Stimulated activated CD8-positive, alpha-beta memory T cell treated with anti-CD3 and anti-CD28 coated beads, Interleukin-15, amount 100 ng/mL, for 48 hours (primary cell): ENCODE results near the gene GPR158.

Experiments used
- DNase-seq, 2 donors: peaks; one replicate each; pipeline ENCODE4 v3.0.0-alpha.2; 2020; ENCODE audit warnings: low read depth in 2 of 2

The GPR158 gene

GRCh38 chr10:25504306-25504705 lies 329.5 kb downstream of the GPR158 start:
- DNase-seq, result no peak

- no peak for DNase-seq
Observed at GRCh38 chr10:25504838-25505237, 330.0 kb downstream of the GPR158 start.

GRCh38 chr10:25505466-25505865 lies 330.7 kb downstream of the GPR158 start:
- DNase-seq, result no peak

GRCh38 chr10:25506821-25507335 lies 332.1 kb downstream of the GPR158 start:
- no peak for DNase-seq

- DNase-seq, result no peak
Observed at GRCh38 chr10:25508112-25508815, 333.5 kb downstream of the GPR158 start.

GRCh38 chr10:25509151-25509550 lies 334.4 kb downstream of the GPR158 start:
- no peak for DNase-seq

- no peak for DNase-seq
Observed at GRCh38 chr10:25522294-25522693, 347.5 kb downstream of the GPR158 start.

GRCh38 chr10:25522946-25523608 lies 348.3 kb downstream of the GPR158 start:
- no peak for DNase-seq

GRCh38 chr10:25530306-25530705 lies 355.5 kb downstream of the GPR158 start:
- no peak for DNase-seq

GRCh38 chr10:25531457-25532061 lies 356.8 kb downstream of the GPR158 start:
- no peak for DNase-seq

GRCh38 chr10:25532213-25532612 lies 357.4 kb downstream of the GPR158 start:
- no peak for DNase-seq

- no peak for DNase-seq
Observed at GRCh38 chr10:25536027-25536426, 361.2 kb downstream of the GPR158 start.

- no peak for DNase-seq
Observed at GRCh38 chr10:25547382-25547781, 372.6 kb downstream of the GPR158 start.

GRCh38 chr10:25552283-25552919 lies 377.6 kb downstream of the GPR158 start:
- DNase-seq, result no peak

- DNase-seq, result no peak
Observed at GRCh38 chr10:25555865-25556264, 381.1 kb downstream of the GPR158 start.

GRCh38 chr10:25556457-25556856 lies 381.7 kb downstream of the GPR158 start:
- DNase-seq, result no peak

GRCh38 chr10:25557136-25557535 lies 382.3 kb downstream of the GPR158 start:
- DNase-seq, result no peak

GRCh38 chr10:25561758-25562157 lies 387.0 kb downstream of the GPR158 start:
- no peak for DNase-seq

- DNase-seq, result no peak
Observed at GRCh38 chr10:25562547-25562946, 387.7 kb downstream of the GPR158 start.

- no peak for DNase-seq
Observed at GRCh38 chr10:25564351-25564750, 389.6 kb downstream of the GPR158 start.

GRCh38 chr10:25565570-25565969 lies 390.8 kb downstream of the GPR158 start:
- DNase-seq, result no peak

- DNase-seq, result no peak
Observed at GRCh38 chr10:25573316-25573715, 398.5 kb downstream of the GPR158 start.
